Endothelial cell of umbilical vein (primary cell): ENCODE results near the gene TGFA. TPM values are rescaled to one million over a fixed set of nuclear protein-coding genes. Genes with fewer than 3 reads are reported as not detected.

Experiments
- BruUV-seq: library from RNA; stranded (reverse); fragments of 400-500 nt; replicated peaks from 2 replicates; lab custom pipeline; 2021; lab: Mats Ljungman, UMichigan
- CTCF ChIA-PET: fragments of 300-600, 350-600 bp; sonication (Branson Sonifier 250); formaldehyde crosslinking; loops from one replicate; lab custom pipeline; 2021; ENCODE audit warnings: antibody characterized with exemption, inconsistent platforms; lab: Charles Lee
- POLR2A ChIA-PET: fragments of 300-600, 350-600 bp; sonication (Branson Sonifier 250); formaldehyde crosslinking; loops from one replicate; lab custom pipeline; 2021; ENCODE audit warnings: antibody characterized with exemption, inconsistent platforms; lab: Charles Lee
- DNase-seq: peaks from one replicate; pipeline ENCODE4 v3.0.0-alpha.2; 2011; ENCODE audit warnings: low read depth, low spot score
- FAIRE-seq: peaks from 2 replicates; lab custom pipeline; 2011; peaks lifted over from hg19 to GRCh38; lab: Jason Lieb, UNC
- H2AFZ ChIP-seq: 2 replicates; pipeline ENCODE4 v1.6.0; 2012; ENCODE audit warnings: low read depth, low read length, control low read depth, inconsistent platforms
- H3K27ac ChIP-seq: 2 replicates; pipeline ENCODE4 v1.5.1; 2011; ENCODE audit warnings: low read depth, mild to moderate bottlenecking, control low read depth, low read length, moderate library complexity; ENCODE audit not compliant: insufficient read depth
- H3K27me3 ChIP-seq, 2 experiments: 2 replicates each; pipeline versions ENCODE4 v1.6.0 to v1.6.1; 2011; ENCODE audit warnings: low read length in 2 of 2, mixed read lengths in 1 of 2; ENCODE audit not compliant: control insufficient read depth in 2 of 2, insufficient read depth in 2 of 2
- H3K36me3 ChIP-seq, 2 experiments: 2 replicates in 1 of 2; 3 replicates in 1 of 2; pipeline ENCODE4 v1.5.1; 2011; ENCODE audit warnings: low read length in 2 of 2, mild to moderate bottlenecking in 1 of 2, moderate library complexity in 1 of 2; ENCODE audit not compliant: control insufficient read depth in 2 of 2, insufficient read depth in 2 of 2; ENCODE audit errors: extremely low read depth in 1 of 2
- H3K4me1 ChIP-seq: 3 replicates; pipeline ENCODE4 v1.5.1; 2011; ENCODE audit warnings: mild to moderate bottlenecking, low read length; ENCODE audit not compliant: control insufficient read depth, insufficient read depth; ENCODE audit errors: extremely low read depth
- H3K4me2 ChIP-seq: 2 replicates; pipeline ENCODE4 v1.6.1; 2011; ENCODE audit warnings: low read length, control low read depth, mixed read lengths; ENCODE audit not compliant: insufficient read depth
- H3K4me3 ChIP-seq, 3 experiments: fragments of 200-600 bp in 1 of 3; sonication (generic), shearing (Covaris generic) in 1 of 3; replicated peaks in 1 of 3; 2 replicates each; pipeline ENCODE4 v1.5.1; 2011 to 2016; ENCODE audit warnings: control low read depth in 3 of 3, low read length in 3 of 3, mild to moderate bottlenecking in 2 of 3, inconsistent platforms in 1 of 3, low read depth in 1 of 3, moderate library complexity in 1 of 3; ENCODE audit not compliant: insufficient read depth in 1 of 3
- H3K79me2 ChIP-seq: 2 replicates; pipeline ENCODE4 v1.6.0; 2012; ENCODE audit warnings: low read length, inconsistent platforms; ENCODE audit not compliant: control insufficient read depth, insufficient read depth
- H3K9ac ChIP-seq: replicated peaks from 2 replicates; pipeline ENCODE3; 2011; ENCODE audit warnings: low read length, control low read depth; ENCODE audit not compliant: insufficient read depth; ENCODE audit errors: extremely low read depth
- H3K9me1 ChIP-seq: replicated peaks from 3 replicates; pipeline ENCODE4 v1.6.0; 2011; ENCODE audit warnings: mild to moderate bottlenecking, low read length; ENCODE audit not compliant: control insufficient read depth, insufficient read depth; ENCODE audit errors: extremely low read depth
- H3K9me3 ChIP-seq: replicated peaks from 2 replicates; pipeline ENCODE4 v1.5.1; 2012; ENCODE audit warnings: low read length, inconsistent platforms; ENCODE audit not compliant: control insufficient read depth, insufficient read depth
- H4K20me1 ChIP-seq: replicated peaks from 2 replicates; pipeline ENCODE3; 2011; ENCODE audit warnings: mild to moderate bottlenecking, low read length; ENCODE audit not compliant: control insufficient read depth, insufficient read depth; ENCODE audit errors: extremely low read depth
- CTCF ChIP-seq, 2 donors: IDR thresholded peaks; 1 replicate in 1 of 2; 2 replicates in 1 of 2; pipeline ENCODE4 v1.5.1; 2011; ENCODE audit warnings: low read length in 2 of 2, mild to moderate bottlenecking in 2 of 2, moderate library complexity in 2 of 2, control low read depth in 1 of 2, inconsistent platforms in 1 of 2, low read depth in 1 of 2; ENCODE audit not compliant: insufficient read depth in 1 of 2; ENCODE audit errors: extremely low read depth in 1 of 2
- EZH2 ChIP-seq: IDR thresholded peaks from 2 replicates; pipeline ENCODE4 v1.6.1; 2012; ENCODE audit warnings: borderline replicate concordance, low read depth, mild to moderate bottlenecking, moderate library complexity, low read length, inconsistent platforms; ENCODE audit not compliant: severe bottlenecking
- GATA2 ChIP-seq: IDR thresholded peaks from 2 replicates; pipeline ENCODE4 v1.7.0; 2011; ENCODE audit warnings: low read depth, mild to moderate bottlenecking, moderate library complexity, mixed read lengths, low read length; ENCODE audit not compliant: insufficient read length, insufficient read depth
- JUN ChIP-seq: IDR thresholded peaks from 2 replicates; pipeline ENCODE4 v1.6.1; 2011; ENCODE audit warnings: borderline replicate concordance, low read depth; ENCODE audit not compliant: insufficient read length, insufficient read depth
- MYC ChIP-seq: IDR thresholded peaks from one replicate; pipeline ENCODE4 v1.6.1; 2011; ENCODE audit warnings: mild to moderate bottlenecking, low read depth, low read length
- POLR2AphosphoS5 ChIP-seq: IDR thresholded peaks from 2 replicates; pipeline ENCODE4 v1.6.1; 2012; ENCODE audit warnings: low read depth, mild to moderate bottlenecking, control low read depth, low read length, moderate library complexity; ENCODE audit not compliant: insufficient read depth
- dilution Hi-C: fragments of 300-500 bp; cut with MboI; formaldehyde crosslinking; loops from one replicate; pipeline ENCODE4 v1.15.0; 2019; ENCODE audit warnings: low sequenced_read_pairs; ENCODE audit not compliant: extremely low pct_ligation_motif_present
- intact Hi-C: fragments of 100-400 bp; cut with micrococcal nuclease; formaldehyde crosslinking; loops from one replicate; pipeline ENCODE4 v1.10.0; 2022
- polyA plus RNA-seq, 4 experiments: library from polyadenylated mRNA; depleted of rRNA in 3 of 4; stranded (reverse) in 3 of 4; unstranded in 1 of 4; fragments of >200 nt; gene quantifications; 2 replicates each; pipeline versions ENCODE4 v1.2.1 to v1.2.3, GENCODE V29; 2011 to 2012; ENCODE audit warnings: missing spikeins in 1 of 4
- total RNA-seq: library from RNA; stranded (reverse); gene quantifications from 2 replicates; pipeline ENCODE4 v1.2.3, GENCODE V29; 2021

The TGFA gene
- total and polyA plus RNA-seq, 2 donors (not counting 3 experiments of a cell fraction or from before 2014, with no cell fraction given), result 0.22 to 0.32 TPM

GRCh38 chr2:70551167-70551566 lies 2.5 kb downstream of the TGFA start:
- Histone ChIP-seq H3K9me3 (no peaks in the 10 kb centered on the region), H4K20me1 (no peaks in the 10 kb centered on the region), H3K79me2 (no peaks in the 10 kb centered on the region), H3K9ac (no peak overlapping the region), H3K9me1 (no peaks in the 10 kb centered on the region), H3K4me1 (peaks cover 9% of the 10 kb centered on the region), H3K36me3 (no peaks in the 10 kb centered on the region), H3K4me2 (no peak overlapping the region), H3K27me3 (peaks cover 37 to 48% of the 10 kb centered on the region in 2 experiments), H3K4me3 (no peak overlapping the region), H3K27ac (no peak overlapping the region), H2AFZ (no peak overlapping the region)
- CTCF ChIA-PET, result interaction anchor here (0.8 to 4.3 kb wide), 7 partner anchors 10 to 247 kb away, joined by 3 to 31 read pairs (median 3); no protein-coding TSS in a partner anchor
- intact Hi-C loops, result loop anchor here (5.0 kb wide), 4 partner anchors 74 to 249 kb away; partner anchors contain the start of gene FAM136A
- dilution Hi-C loops, result no loop called here
- TF ChIP-seq MYC, result no peak
- TF ChIP-seq JUN, result no peak
- TF ChIP-seq POLR2AphosphoS5, result no peak
- TF ChIP-seq GATA2, result no peak
- TF ChIP-seq CTCF (IDR thresholded peaks at IDR 0.05; ENCODE audit: extremely low read depth in 1 of 2, insufficient read depth in 1 of 2, low read depth in 1 of 2, low read length in 2 of 2), result no peak
- TF ChIP-seq EZH2, result peak; percentile 27
- POLR2A ChIA-PET, result no interaction called here
- no peak for DNase-seq
- BruUV-seq, result no TSS peak
- no peak for FAIRE-seq
